Ectodermal cell (in vitro differentiated cells): ENCODE data around the gene TRIM65.
A peak's percentile ranks its signal among the peaks of the same experiment; 100 is the strongest.
"Not testable (repeated sequence)": the region's sequence is repeated elsewhere in the genome, so short reads cannot be mapped to it uniquely, and the experiment has no call there.

Experiments
- H3K27ac ChIP-seq: 2 replicates; pipeline ENCODE4 v1.7.0; 2013; ENCODE audit warnings: mild to moderate bottlenecking, low read depth, low read length; ENCODE audit not compliant: insufficient read depth, poor library complexity, severe bottlenecking
- H3K27me3 ChIP-seq: 2 replicates; pipeline ENCODE4 v1.7.0; 2013; ENCODE audit warnings: mild to moderate bottlenecking, low read length; ENCODE audit not compliant: insufficient read depth, control insufficient read depth, poor library complexity, severe bottlenecking
- H3K36me3 ChIP-seq: one replicate; pipeline ENCODE4 v1.7.0; 2013; ENCODE audit warnings: low read length; ENCODE audit not compliant: control insufficient read depth, insufficient read depth
- H3K4me1 ChIP-seq: one replicate; pipeline ENCODE4 v1.7.0; 2013; ENCODE audit warnings: low read length; ENCODE audit not compliant: control insufficient read depth, insufficient read depth
- H3K4me3 ChIP-seq: 2 replicates; pipeline ENCODE4 v1.7.0; 2013; ENCODE audit warnings: low read depth, low read length, control low read depth; ENCODE audit not compliant: insufficient read depth
- H3K9me3 ChIP-seq: 2 replicates; pipeline ENCODE4 v1.7.0; 2013; ENCODE audit warnings: mild to moderate bottlenecking, low read length, moderate library complexity; ENCODE audit not compliant: control insufficient read depth
- WGBS, 2 experiments: methylation state at CpG; one replicate each; pipeline ENCODE4 v1.1.7; 2013; ENCODE audit warnings: missing lambda C conversion rate in 2 of 2; 5-methylcytosine and 5-hydroxymethylcytosine counted together

The TRIM65 gene

GRCh38 chr17:75888484-75888883 lies 8.3 kb downstream of the TRIM65 start:
- Histone ChIP-seq H3K4me1 (peaks cover 8% of the 10 kb centered on the region), H3K36me3 (peaks cover 5% of the 10 kb centered on the region), H3K27ac (no peak overlapping the region), H3K27me3 (no peaks in the 10 kb centered on the region), H3K9me3 (no peaks in the 10 kb centered on the region), H3K4me3 (no peak overlapping the region)
- WGBS, 2 experiments: 92% methylated on average over 4 of the region's 6 CpGs

GRCh38 chr17:75885860-75886259 lies 10.9 kb downstream of the TRIM65 start:
- not testable (repeated sequence) for H3K36me3 ChIP-seq, H3K9me3 ChIP-seq, H3K27me3 ChIP-seq, H3K4me3 ChIP-seq, H3K4me1 ChIP-seq, H3K27ac ChIP-seq
- 91 to 94% methylated on average over 9 of the region's 9 CpGs for WGBS, 2 experiments

- Histone ChIP-seq H3K36me3 (peaks cover 5% of the 10 kb centered on the region), H3K27me3 (no peaks in the 10 kb centered on the region), H3K4me3 (no peak overlapping the region), H3K27ac (no peak overlapping the region), H3K9me3 (no peaks in the 10 kb centered on the region), H3K4me1 (no peaks in the 10 kb centered on the region)
- WGBS, 2 experiments: 92% methylated on average over 8 of the region's 8 CpGs
Observed at GRCh38 chr17:75885431-75885830, 11.3 kb downstream of the TRIM65 start.

GRCh38 chr17:75881678-75882454 lies 14.9 kb downstream of the TRIM65 start:
- no peaks in the 10 kb centered on the region for H3K36me3 ChIP-seq
- peaks cover 7% of the 10 kb centered on the region for H3K4me1 ChIP-seq
- H3K4me3 ChIP-seq: no peak overlapping the region
- no peaks in the 10 kb centered on the region for H3K9me3 ChIP-seq
- WGBS, 2 experiments: 90 to 91% methylated on average over 15 of the region's 15 CpGs
- H3K27me3 ChIP-seq: peaks cover 35% of the 10 kb centered on the region
- H3K27ac ChIP-seq: no peak overlapping the region

- Histone ChIP-seq H3K36me3 (no peaks in the 10 kb centered on the region), H3K27ac (no peak overlapping the region), H3K4me1 (peaks cover 9% of the 10 kb centered on the region), H3K9me3 (no peaks in the 10 kb centered on the region), H3K27me3 (peaks cover 49% of the 10 kb centered on the region), H3K4me3 (no peak overlapping the region)
- WGBS, 2 experiments: 75 to 80% methylated on average over 7 of the region's 7 CpGs
Observed at GRCh38 chr17:75880266-75880665, 16.5 kb downstream of the TRIM65 start.

GRCh38 chr17:75878174-75878998 lies 18.4 kb downstream of the TRIM65 start, which contains the start of gene TRIM47:
Gene TRIM47, minus strand, starts transcription at chr17:75878581. Its CDS starts 33 bp downstream, at chr17:75878548.
- peak within 1 kb of the TSS; percentile 47 for H3K4me3 ChIP-seq
- WGBS, 2 experiments: 5% methylated on average over 87 of the region's 87 CpGs
- H3K36me3 ChIP-seq: no peaks in the 10 kb centered on the region
- no peak within 1 kb of the TSS for H3K27ac ChIP-seq
- H3K9me3 ChIP-seq: no peaks in the 10 kb centered on the region
- H3K27me3 ChIP-seq: peaks cover 49% of the 10 kb centered on the region
- H3K4me1 ChIP-seq: peaks cover 9% of the 10 kb centered on the region

- peak overlapping the region; percentile 47 for H3K4me3 ChIP-seq
- WGBS, 2 experiments: 1% methylated on average over 56 of the region's 56 CpGs
- H3K9me3 ChIP-seq: no peaks in the 10 kb centered on the region
- H3K4me1 ChIP-seq: peaks cover 9% of the 10 kb centered on the region
- H3K27ac ChIP-seq: no peak overlapping the region
- peaks cover 49% of the 10 kb centered on the region for H3K27me3 ChIP-seq
- no peaks in the 10 kb centered on the region for H3K36me3 ChIP-seq
Observed at GRCh38 chr17:75877752-75878173, 19.0 kb downstream of the TRIM65 start.

GRCh38 chr17:75876938-75877751 lies 19.6 kb downstream of the TRIM65 start:
- no peaks in the 10 kb centered on the region for H3K9me3 ChIP-seq
- H3K36me3 ChIP-seq: no peaks in the 10 kb centered on the region
- peak overlapping the region; percentile 47 for H3K4me3 ChIP-seq
- peaks cover 49% of the 10 kb centered on the region for H3K27me3 ChIP-seq
- 23 to 24% methylated on average over 41 of the region's 41 CpGs for WGBS, 2 experiments
- peaks cover 9% of the 10 kb centered on the region for H3K4me1 ChIP-seq
- H3K27ac ChIP-seq: no peak overlapping the region

GRCh38 chr17:75876190-75876937 lies 20.4 kb downstream of the TRIM65 start:
- H3K27me3 ChIP-seq: peaks cover 49% of the 10 kb centered on the region
- no peak overlapping the region for H3K4me3 ChIP-seq
- no peaks in the 10 kb centered on the region for H3K36me3 ChIP-seq
- WGBS, 2 experiments: 49% methylated on average over 26 of the region's 26 CpGs
- peaks cover 9% of the 10 kb centered on the region for H3K4me1 ChIP-seq
- H3K9me3 ChIP-seq: no peaks in the 10 kb centered on the region
- no peak overlapping the region for H3K27ac ChIP-seq
